Activated CD4-positive, alpha-beta T cell treated with anti-CD3 and anti-CD28 coated beads, Interleukin-2, amount 10 ng/mL, durations not matched to agents 24 days and 14 days (primary cell): ENCODE results near the gene SLC22A23. TPM values are rescaled to one million over a fixed set of nuclear protein-coding genes. Genes with fewer than 3 reads are reported as not detected.

Source experiments
- DNase-seq: peaks from one replicate; pipeline ENCODE4 v3.0.0; 2022
- H3K27ac Mint-ChIP-seq: one replicate; pipeline ENCODE4 v1.8.0; 2022; ENCODE audit warnings: mild to moderate bottlenecking, mixed read lengths
- H3K27me3 Mint-ChIP-seq: one replicate; pipeline ENCODE4 v1.8.0; 2022; ENCODE audit warnings: mixed read lengths
- H3K36me3 Mint-ChIP-seq: one replicate; pipeline ENCODE4 v1.8.0; 2022; ENCODE audit warnings: low read depth, mild to moderate bottlenecking, mixed read lengths
- H3K4me1 Mint-ChIP-seq: one replicate; pipeline ENCODE4 v1.8.0; 2021; ENCODE audit warnings: mixed read lengths
- H3K4me3 Mint-ChIP-seq: one replicate; pipeline ENCODE4 v1.8.0; 2022; ENCODE audit warnings: mild to moderate bottlenecking, moderate library complexity, mixed read lengths
- H3K9me3 Mint-ChIP-seq: one replicate; pipeline ENCODE4 v1.8.0; 2021; ENCODE audit warnings: mixed read lengths
- intact Hi-C: fragments of 100-400 bp; cut with micrococcal nuclease; formaldehyde crosslinking; loops from one replicate; pipeline ENCODE4 v1.15.1; 2023
- total RNA-seq: library from RNA; stranded (reverse); gene quantifications from 2 replicates; pipeline ENCODE4 v1.2.3, GENCODE V29; 2022

SLC22A23 gene
- total RNA-seq, 1 donor from 2014 or later = 0.12 TPM

DNA sequence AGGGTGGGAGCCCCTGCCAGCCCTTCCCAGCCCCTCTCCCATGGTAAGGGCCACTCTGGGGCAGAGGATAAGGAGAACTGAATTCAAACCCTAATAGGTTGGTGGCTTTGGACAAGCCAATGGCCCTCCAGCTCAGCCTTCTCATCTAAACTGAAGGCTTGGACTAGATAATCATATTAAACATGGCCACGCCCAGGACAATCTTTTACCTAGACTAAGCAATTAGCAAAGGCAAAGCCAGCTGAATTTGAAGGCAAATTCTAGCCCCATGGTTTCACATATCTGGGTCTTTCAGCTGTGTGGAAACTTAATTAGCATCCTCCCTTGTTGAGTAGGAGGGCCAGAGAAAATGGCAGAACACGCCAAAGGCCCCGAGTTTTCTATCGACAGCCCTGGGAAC is 10.7 kb downstream of the SLC22A23 start:
- H3K27me3 Mint-ChIP-seq = peaks cover 1% of the 10 kb centered on the region
- H3K36me3 Mint-ChIP-seq = no peaks in the 10 kb centered on the region
- intact Hi-C loops = no loop called here

DNA sequence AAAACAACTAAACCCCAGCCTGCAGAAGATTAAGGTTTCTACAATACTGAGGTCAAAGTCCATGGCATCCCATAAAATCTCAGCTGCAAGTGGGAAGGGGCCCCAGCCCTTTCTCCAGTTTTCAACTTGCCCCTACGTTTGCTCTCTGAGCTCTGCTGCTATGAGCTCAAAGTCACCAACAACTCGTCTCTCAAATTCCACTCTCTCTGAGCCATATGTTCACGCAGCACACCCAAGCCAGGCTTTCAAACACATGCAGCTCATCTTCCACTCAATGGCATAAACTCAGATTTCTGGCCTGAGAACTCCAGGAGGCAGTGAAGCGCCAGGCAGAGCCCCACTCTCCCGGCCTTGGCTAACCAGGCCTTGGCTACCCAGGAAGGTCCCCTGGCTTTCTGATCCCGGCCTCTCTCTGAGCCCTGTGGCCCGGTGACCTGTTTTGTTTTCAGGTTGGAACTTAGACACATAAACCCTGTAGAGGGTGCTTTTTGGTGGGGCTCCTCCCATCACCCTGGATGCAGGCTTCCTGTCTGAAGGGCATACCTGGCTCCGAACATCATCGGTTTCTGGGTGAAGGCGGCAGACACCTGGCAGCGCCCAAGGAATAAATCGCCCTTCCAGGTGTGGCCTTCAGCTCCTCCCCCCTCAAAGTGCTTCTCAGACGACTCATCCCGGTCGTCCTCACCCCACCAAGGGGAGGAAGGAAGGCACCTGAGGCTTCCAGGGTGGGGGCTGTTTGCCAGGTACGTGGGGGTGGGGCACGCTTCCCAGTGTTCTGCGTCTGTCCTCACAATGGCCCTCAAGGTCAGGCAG is 12.4 kb downstream of the SLC22A23 start:
- no peaks in the 10 kb centered on the region for H3K36me3 Mint-ChIP-seq

More for the DNA sequence above, 10.7 kb downstream of the SLC22A23 start:
- no peak for DNase-seq
- H3K4me1 Mint-ChIP-seq = peaks cover 5% of the 10 kb centered on the region
- H3K4me3 Mint-ChIP-seq = no peak overlapping the region
- no peaks in the 10 kb centered on the region for H3K9me3 Mint-ChIP-seq
- H3K27ac Mint-ChIP-seq = no peak overlapping the region

DNA sequence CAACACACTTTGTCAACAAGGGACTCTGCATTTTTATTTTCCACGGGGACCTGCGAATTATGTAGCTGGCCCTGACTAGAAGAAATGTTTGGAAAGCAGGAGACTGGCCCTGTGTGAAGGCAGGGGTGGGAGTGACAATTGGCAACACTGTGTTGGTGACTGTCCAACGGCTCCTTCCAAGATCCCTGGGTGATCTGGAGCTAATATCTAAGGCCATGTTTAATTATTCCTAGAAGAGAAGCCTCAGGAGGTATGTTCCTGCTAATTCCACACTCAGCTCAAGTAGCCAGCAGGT is 13.7 kb downstream of the SLC22A23 start:
- H3K9me3 Mint-ChIP-seq = no peaks in the 10 kb centered on the region
- no peak overlapping the region for H3K27ac Mint-ChIP-seq
- no peaks in the 10 kb centered on the region for H3K27me3 Mint-ChIP-seq
- H3K36me3 Mint-ChIP-seq = no peaks in the 10 kb centered on the region
- no peak for DNase-seq
- no peaks in the 10 kb centered on the region for H3K4me1 Mint-ChIP-seq
- intact Hi-C loops = no loop called here
- no peak overlapping the region for H3K4me3 Mint-ChIP-seq

More for the DNA sequence above, 12.4 kb downstream of the SLC22A23 start:
- no peak overlapping the region for H3K4me3 Mint-ChIP-seq
- no peaks in the 10 kb centered on the region for H3K27me3 Mint-ChIP-seq
- H3K9me3 Mint-ChIP-seq = no peaks in the 10 kb centered on the region
- peaks cover 5% of the 10 kb centered on the region for H3K4me1 Mint-ChIP-seq
- H3K27ac Mint-ChIP-seq = no peak overlapping the region
- DNase-seq = no peak
- intact Hi-C loops = no loop called here

DNA sequence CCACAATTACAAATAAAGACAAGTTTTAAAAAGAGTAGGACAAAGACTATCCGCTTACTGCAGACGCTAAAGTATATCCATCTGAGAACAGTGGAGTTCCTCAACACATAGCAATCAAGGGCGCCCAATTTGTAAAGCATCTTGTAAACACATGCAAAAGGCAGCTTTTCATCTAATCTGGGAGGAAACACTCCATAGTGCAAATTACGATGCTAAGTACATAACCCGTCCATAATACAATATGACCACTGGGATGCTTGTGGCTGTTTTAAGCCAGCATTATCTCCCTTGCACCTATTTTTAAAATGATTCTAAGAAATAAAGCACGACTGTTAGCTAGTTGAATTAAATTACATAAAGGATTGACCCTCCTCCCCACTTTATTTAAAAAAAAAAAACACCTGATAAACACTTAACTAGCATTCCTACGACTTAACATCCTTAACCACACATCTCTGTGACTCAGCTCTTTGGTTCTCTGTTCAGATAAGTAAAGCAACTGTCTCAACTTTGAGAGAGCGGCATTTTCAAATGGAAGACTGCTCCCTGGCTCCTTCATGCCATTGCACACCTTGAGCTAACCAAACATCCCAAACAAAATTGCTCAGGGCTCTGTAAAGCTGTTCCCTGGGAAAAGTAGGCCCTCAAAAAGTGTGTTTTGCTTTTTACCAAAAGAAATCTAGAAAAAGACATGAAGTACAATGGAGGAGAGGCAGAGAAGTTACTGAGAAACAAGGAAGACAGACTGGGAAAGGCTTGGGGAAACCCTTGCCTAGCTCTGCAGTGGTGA is 14.2 kb downstream of the SLC22A23 start:
- no peaks in the 10 kb centered on the region for H3K9me3 Mint-ChIP-seq
- no peaks in the 10 kb centered on the region for H3K36me3 Mint-ChIP-seq
- no peak overlapping the region for H3K27ac Mint-ChIP-seq
- no peaks in the 10 kb centered on the region for H3K27me3 Mint-ChIP-seq
- no peak overlapping the region for H3K4me3 Mint-ChIP-seq
- no peaks in the 10 kb centered on the region for H3K4me1 Mint-ChIP-seq
- no peak for DNase-seq
- intact Hi-C loops = no loop called here

DNA sequence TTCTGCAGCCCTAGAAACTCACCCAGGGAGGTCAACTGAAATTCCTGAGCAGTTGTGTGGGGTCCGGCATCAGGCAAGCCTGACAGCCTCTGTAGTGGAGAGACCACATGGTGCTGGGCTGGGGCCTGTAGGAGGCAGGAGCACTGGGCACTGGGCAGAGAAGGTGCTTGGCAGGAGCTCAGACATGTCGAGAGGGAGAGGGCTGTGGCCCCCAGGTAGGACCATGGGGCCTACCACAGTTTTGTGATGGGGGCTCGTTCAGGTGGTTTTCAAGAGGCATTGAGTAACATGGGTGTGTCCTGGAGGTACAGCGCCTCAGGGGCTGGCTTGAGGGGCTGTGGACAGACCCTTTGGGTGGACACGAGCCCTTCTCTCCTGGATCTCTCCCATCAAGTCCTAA is 15.9 kb downstream of the SLC22A23 start:
- Mint-ChIP-seq H3K27ac (no peak overlapping the region), H3K4me1 (no peaks in the 10 kb centered on the region), H3K27me3 (no peaks in the 10 kb centered on the region), H3K36me3 (no peaks in the 10 kb centered on the region), H3K9me3 (no peaks in the 10 kb centered on the region), H3K4me3 (no peak overlapping the region)
- no peak for DNase-seq
- intact Hi-C loops = no loop called here

DNA sequence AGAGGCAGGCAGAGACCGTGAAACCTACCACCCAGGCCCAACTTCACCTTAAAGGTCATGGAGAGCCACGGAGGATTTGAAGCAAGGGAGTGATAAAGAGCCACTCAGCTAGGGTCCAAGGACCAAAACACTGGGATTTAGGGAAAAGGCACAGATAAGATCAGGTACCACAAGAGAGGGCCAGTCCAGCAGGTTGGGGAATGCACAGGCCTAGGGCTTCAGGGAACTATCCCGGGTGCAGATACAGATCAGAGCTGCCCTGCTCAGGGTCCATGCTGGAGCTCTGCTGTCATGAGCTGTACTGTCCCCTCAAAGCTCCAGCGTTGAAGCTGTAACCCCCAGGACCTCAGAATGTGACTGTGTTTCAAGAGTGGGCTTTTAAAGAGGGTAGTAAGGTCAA is 16.9 kb downstream of the SLC22A23 start:
- Mint-ChIP-seq H3K27me3 (no peaks in the 10 kb centered on the region), H3K27ac (no peak overlapping the region), H3K9me3 (no peaks in the 10 kb centered on the region)

DNA sequence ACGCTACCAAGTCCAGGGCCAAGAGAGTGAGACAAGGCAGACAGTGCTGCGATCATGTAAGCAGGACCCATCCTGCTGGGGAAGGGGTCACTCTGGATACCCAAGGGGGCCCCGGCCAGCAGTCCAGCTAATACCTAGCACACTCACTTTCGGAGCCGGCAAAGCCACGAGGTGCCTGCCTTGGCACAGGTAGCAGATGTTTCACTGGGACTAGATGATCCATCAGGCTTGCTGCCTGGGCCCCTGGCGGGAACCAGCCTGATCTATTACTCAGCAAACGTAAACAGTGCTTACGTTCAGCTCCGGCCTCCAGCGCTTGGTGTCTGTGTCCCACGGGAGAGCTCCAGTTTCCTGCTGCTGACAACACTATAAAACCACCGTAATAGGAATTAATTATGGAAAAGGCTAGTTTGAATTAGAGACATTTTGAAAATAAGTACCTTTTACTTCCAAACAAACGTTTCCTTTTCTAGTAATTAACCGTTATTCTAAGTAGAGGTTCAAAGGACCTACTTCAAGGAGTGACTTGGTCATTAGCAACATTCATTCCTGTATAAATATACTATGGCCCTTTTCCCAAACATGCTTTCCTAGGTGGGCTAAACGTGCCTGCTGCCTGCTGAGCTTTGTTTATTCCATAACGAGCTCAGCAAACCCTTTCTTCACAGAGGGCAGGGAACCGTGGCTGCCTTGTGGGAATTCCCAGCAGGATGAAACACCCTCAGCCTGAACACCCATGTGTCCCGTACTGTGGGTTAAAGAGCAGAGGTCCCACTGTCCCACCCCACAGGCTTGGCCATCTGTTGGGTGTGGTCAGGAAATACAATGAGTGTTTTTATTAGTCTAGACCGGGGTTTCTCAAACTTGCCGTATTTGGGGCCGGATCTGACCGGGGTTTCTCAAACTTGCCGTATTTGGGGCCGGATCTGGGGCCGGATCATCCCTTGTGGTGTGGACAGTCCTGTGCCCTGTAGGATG is 18.4 kb downstream of the SLC22A23 start:
- Mint-ChIP-seq H3K27ac (no peak overlapping the region), H3K27me3 (no peaks in the 10 kb centered on the region), H3K4me1 (no peaks in the 10 kb centered on the region), H3K36me3 (no peaks in the 10 kb centered on the region), H3K4me3 (no peak overlapping the region), H3K9me3 (no peaks in the 10 kb centered on the region)
- intact Hi-C loops = no loop called here
- no peak for DNase-seq

More for the DNA sequence above, 16.9 kb downstream of the SLC22A23 start:
- H3K36me3 Mint-ChIP-seq = no peaks in the 10 kb centered on the region
- H3K4me1 Mint-ChIP-seq = no peaks in the 10 kb centered on the region
- intact Hi-C loops = no loop called here
- H3K4me3 Mint-ChIP-seq = no peak overlapping the region
- DNase-seq = no peak

DNA sequence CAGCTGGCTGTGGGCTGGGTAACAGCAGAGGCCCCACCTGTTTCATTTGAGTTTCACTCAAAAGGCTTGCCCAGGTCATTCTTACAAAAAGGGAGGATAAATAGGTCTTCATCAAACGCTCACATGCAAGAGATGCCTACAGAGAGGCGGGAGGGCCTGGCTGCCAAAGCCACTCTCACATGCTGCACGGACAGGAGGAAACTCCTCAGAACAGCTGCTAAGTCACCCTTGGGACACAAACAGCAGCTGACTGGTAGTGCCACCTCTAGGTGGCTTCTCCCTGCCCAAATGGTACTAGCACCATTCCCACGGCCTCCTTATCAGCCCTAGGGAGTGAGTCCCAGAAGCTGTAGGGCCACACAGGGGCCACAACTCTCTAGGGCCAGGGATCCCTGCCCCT is 23.8 kb downstream of the SLC22A23 start:
- no peaks in the 10 kb centered on the region for H3K27me3 Mint-ChIP-seq
- H3K4me3 Mint-ChIP-seq = no peak overlapping the region
- DNase-seq = no peak
- intact Hi-C loops = no loop called here
- H3K36me3 Mint-ChIP-seq = no peaks in the 10 kb centered on the region
- H3K4me1 Mint-ChIP-seq = no peaks in the 10 kb centered on the region
- H3K27ac Mint-ChIP-seq = no peak overlapping the region
- no peaks in the 10 kb centered on the region for H3K9me3 Mint-ChIP-seq

DNA sequence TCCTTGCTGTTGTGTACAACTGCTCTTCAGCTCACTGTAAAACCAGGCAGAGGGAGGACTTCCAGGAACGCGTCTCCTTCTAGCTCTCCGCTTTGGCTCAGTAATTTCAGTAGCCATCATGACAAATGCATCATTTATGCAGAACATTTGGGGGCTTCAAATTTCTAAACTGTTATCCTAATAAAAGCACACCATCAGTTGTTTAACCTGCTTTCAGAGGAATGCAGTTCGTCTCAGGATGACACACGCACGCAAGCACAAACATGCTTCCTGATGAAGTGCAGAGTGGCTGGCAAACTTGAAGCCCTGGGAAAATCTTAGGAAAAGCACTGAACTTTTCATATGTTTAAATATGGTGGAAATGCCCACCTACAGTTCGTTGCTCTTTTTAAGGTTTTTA is 24.4 kb downstream of the SLC22A23 start:
- Mint-ChIP-seq H3K4me1 (no peaks in the 10 kb centered on the region), H3K27ac (no peak overlapping the region), H3K9me3 (no peaks in the 10 kb centered on the region), H3K36me3 (no peaks in the 10 kb centered on the region), H3K4me3 (no peak overlapping the region), H3K27me3 (no peaks in the 10 kb centered on the region)
- intact Hi-C loops = no loop called here
- DNase-seq = no peak

DNA sequence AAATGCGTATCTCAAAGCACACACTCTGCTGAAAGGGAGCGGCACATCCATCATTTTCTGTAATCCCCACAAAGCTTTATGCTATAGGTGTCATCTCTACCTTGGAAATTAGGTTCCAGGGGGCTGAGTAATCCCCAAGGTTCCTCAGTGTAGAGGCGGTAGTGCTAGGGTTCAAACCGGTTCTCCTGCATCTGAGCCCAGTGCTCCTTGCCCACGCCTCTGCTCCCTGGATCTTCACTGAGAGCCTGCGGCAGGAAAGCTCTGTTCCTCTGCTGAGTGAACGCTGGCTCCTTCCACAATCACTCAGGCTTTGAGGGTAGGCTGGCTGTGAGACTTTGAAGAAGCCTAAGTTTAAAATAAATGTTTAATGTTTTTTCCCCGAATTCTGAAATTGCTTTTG is 24.9 kb downstream of the SLC22A23 start:
- no peaks in the 10 kb centered on the region for H3K36me3 Mint-ChIP-seq
- no peaks in the 10 kb centered on the region for H3K4me1 Mint-ChIP-seq
- no peak overlapping the region for H3K4me3 Mint-ChIP-seq
- H3K9me3 Mint-ChIP-seq = no peaks in the 10 kb centered on the region
- intact Hi-C loops = no loop called here
- no peak overlapping the region for H3K27ac Mint-ChIP-seq
- no peaks in the 10 kb centered on the region for H3K27me3 Mint-ChIP-seq
- no peak for DNase-seq

DNA sequence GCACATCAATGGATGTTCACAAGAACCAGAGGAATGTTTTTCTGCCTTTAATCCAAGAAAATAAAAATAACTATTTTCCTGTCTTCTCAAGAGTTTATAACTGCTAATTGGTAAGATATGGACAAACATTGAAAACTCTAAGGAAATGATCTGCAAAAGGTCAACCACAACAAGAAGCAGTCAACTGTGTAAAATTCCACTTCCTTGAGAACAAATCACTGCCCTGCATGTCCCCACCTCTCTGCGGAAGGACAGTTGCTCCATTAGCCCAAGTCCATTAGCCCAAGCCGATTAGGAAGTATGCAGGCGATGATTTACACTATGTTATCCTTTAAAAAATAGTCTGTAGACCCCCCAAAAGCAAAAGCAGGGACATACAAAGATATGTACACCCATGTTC is 27.6 kb downstream of the SLC22A23 start:
- DNase-seq = no peak
- no peak overlapping the region for H3K27ac Mint-ChIP-seq
- H3K36me3 Mint-ChIP-seq = no peaks in the 10 kb centered on the region
- no peaks in the 10 kb centered on the region for H3K9me3 Mint-ChIP-seq
- intact Hi-C loops = no loop called here
- H3K4me1 Mint-ChIP-seq = no peaks in the 10 kb centered on the region
- no peak overlapping the region for H3K4me3 Mint-ChIP-seq
- H3K27me3 Mint-ChIP-seq = peaks cover 2% of the 10 kb centered on the region

DNA sequence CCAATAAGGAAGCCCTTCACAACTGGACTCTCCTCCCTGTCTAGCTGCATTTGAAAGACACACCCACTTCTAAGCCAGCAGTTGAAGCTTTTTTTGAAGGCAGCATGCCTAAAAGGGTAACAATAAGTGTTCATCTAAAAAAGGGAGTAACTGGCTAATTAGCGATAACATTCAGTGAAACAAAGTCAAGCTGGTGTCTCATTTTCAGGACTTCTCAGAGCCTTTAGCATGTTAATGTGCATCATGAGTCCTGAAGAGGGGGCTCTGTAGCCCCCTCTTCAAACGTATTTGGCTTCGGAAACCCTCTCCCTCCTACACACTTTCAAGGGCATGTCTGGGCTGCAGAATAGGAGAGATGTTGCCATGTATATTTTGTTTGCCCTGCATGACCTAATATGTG is 28.1 kb downstream of the SLC22A23 start:
- Mint-ChIP-seq H3K27me3 (peaks cover 5% of the 10 kb centered on the region), H3K4me1 (no peaks in the 10 kb centered on the region), H3K9me3 (no peaks in the 10 kb centered on the region), H3K4me3 (no peak overlapping the region), H3K36me3 (no peaks in the 10 kb centered on the region), H3K27ac (no peak overlapping the region)
- intact Hi-C loops = no loop called here
- DNase-seq = no peak

DNA sequence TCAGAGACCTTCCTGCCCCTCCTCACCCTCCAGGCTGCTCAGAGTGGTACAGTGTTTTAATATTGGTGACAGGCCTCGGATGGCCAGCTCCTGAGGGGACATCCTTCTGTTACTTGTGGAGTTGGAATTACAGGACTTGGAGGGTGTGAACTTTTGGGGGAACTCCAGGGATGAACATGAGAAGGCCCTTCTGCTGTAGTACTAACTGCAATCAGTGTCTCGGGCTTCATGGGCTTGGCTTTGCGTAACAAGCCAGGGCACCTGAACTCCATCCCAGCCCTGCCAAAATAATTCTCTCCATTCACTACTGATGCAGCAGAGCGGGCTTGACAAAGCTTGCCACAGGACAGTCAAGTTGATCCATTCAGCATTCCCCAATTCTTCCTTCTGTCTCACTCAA is 28.6 kb downstream of the SLC22A23 start:
- H3K4me1 Mint-ChIP-seq = no peaks in the 10 kb centered on the region
- H3K27me3 Mint-ChIP-seq = peaks cover 7% of the 10 kb centered on the region
- intact Hi-C loops = no loop called here
- H3K9me3 Mint-ChIP-seq = no peaks in the 10 kb centered on the region
- H3K4me3 Mint-ChIP-seq = no peak overlapping the region
- H3K27ac Mint-ChIP-seq = no peak overlapping the region
- H3K36me3 Mint-ChIP-seq = no peaks in the 10 kb centered on the region
- DNase-seq = no peak

DNA sequence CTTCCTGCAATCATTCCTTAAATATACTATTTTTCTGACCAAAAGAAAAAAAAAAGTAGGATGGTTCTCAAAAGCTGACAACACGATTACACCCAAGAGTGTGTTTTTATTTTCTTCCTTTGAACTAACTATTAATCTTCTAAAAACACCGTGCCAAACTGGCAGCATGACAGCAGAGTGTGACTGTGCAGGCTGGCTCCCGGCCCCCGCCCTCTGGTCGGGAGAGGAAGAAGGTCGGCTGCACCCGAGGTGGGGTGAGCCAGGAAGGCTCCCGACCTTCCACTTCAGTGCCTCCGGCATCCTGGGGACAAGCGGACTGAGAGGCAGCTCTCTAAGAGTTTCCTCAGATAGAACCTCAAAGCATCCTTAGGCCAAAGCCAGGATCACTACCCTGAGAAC is 29.2 kb downstream of the SLC22A23 start:
- no peaks in the 10 kb centered on the region for H3K36me3 Mint-ChIP-seq
- H3K4me3 Mint-ChIP-seq = no peak overlapping the region
- H3K27me3 Mint-ChIP-seq = peaks cover 13% of the 10 kb centered on the region
- H3K9me3 Mint-ChIP-seq = no peaks in the 10 kb centered on the region
- no peak for DNase-seq
- no peaks in the 10 kb centered on the region for H3K4me1 Mint-ChIP-seq
- intact Hi-C loops = no loop called here
- no peak overlapping the region for H3K27ac Mint-ChIP-seq
